Neural cell (in vitro differentiated cells): ENCODE measurements around the gene STAT5B. TPM values are rescaled to one million over a fixed set of nuclear protein-coding genes. Genes with fewer than 3 reads are reported as not detected.

Source experiments
- H2AFZ ChIP-seq: fragments of 200-600, 300-800 bp; sonication (generic), shearing (Covaris generic); 2 replicates; pipeline ENCODE4 v1.6.0; 2014; ENCODE audit warnings: low read depth, mild to moderate bottlenecking, antibody characterized with exemption, low read length, moderate library complexity
- H3F3A ChIP-seq: fragments of 200-600 bp; shearing (Covaris generic); 2 replicates; pipeline ENCODE4 v1.6.1; 2016; ENCODE audit warnings: mild to moderate bottlenecking, moderate library complexity, mixed read lengths, antibody characterized with exemption, low read length; ENCODE audit not compliant: insufficient read depth, poor library complexity, severe bottlenecking
- H3K27ac ChIP-seq: fragments of 200-600, 300-800 bp; sonication (generic), shearing (Covaris generic); 2 replicates; pipeline ENCODE4 v1.5.1; 2014; ENCODE audit warnings: mild to moderate bottlenecking, low read length, moderate library complexity
- H3K27me3 ChIP-seq: fragments of 300-800, 200-600 bp; sonication (generic), shearing (Covaris generic); 2 replicates; pipeline ENCODE4 v1.6.0; 2014; ENCODE audit warnings: mild to moderate bottlenecking, low read depth, low read length, moderate library complexity; ENCODE audit not compliant: insufficient read depth
- H3K36me3 ChIP-seq: fragments of 300-800, 200-600 bp; sonication (generic), shearing (Covaris generic); 2 replicates; pipeline ENCODE4 v1.5.1; 2014; ENCODE audit warnings: mild to moderate bottlenecking, antibody characterized with exemption, low read length, moderate library complexity; ENCODE audit not compliant: insufficient read depth
- H3K4me2 ChIP-seq: fragments of 300-800, 200-600 bp; sonication (generic), shearing (Covaris generic); 2 replicates; pipeline ENCODE4 v1.6.0; 2014; ENCODE audit warnings: mild to moderate bottlenecking, low read length
- H3K4me3 ChIP-seq: fragments of 300-800, 200-600 bp; sonication (generic), shearing (Covaris generic); 2 replicates; pipeline ENCODE4 v1.5.1; 2014; ENCODE audit warnings: mild to moderate bottlenecking, low read length, moderate library complexity
- H3K79me2 ChIP-seq: fragments of 200-600 bp; shearing (Covaris generic); replicated peaks from 2 replicates; pipeline ENCODE4 v1.6.0; 2014; ENCODE audit warnings: mild to moderate bottlenecking, low read length, moderate library complexity; ENCODE audit not compliant: insufficient read depth
- H3K9ac ChIP-seq: fragments of 300-800, 200-600 bp; sonication (generic), shearing (Covaris generic); 2 replicates; pipeline ENCODE4 v1.6.1; 2016; ENCODE audit warnings: mild to moderate bottlenecking, low read length, mixed read lengths
- H3K9me2 ChIP-seq: fragments of 200-600 bp; shearing (Covaris generic); 2 replicates; pipeline ENCODE4 v1.6.1; 2016; ENCODE audit warnings: mild to moderate bottlenecking, low read length, mixed read lengths; ENCODE audit not compliant: insufficient read depth
- H3K9me3 ChIP-seq: fragments of 200-600, 300-800 bp; sonication (generic), shearing (Covaris generic); 2 replicates; pipeline ENCODE4 v1.6.1; 2016; ENCODE audit warnings: mild to moderate bottlenecking, mixed run types, low read length, moderate library complexity, mixed read lengths
- H4K20me1 ChIP-seq: fragments of 200-600 bp; shearing (Covaris generic); 2 replicates; pipeline ENCODE4 v1.6.1; 2016; ENCODE audit warnings: mild to moderate bottlenecking, mixed run types; ENCODE audit not compliant: insufficient read depth
- EP300 ChIP-seq: fragments of 450-650 bp; conservative IDR thresholded peaks from 2 replicates; pipeline ENCODE4 v1.6.1; 2014; ENCODE audit warnings: antibody characterized with exemption, mild to moderate bottlenecking, moderate library complexity; ENCODE audit not compliant: poor library complexity, severe bottlenecking
- EZH2 ChIP-seq: fragments of 200-600, 300-800 bp; shearing (Covaris generic), sonication (generic); IDR thresholded peaks from 2 replicates; pipeline ENCODE4 v1.6.1; 2014; ENCODE audit warnings: antibody characterized with exemption, low read length, borderline replicate concordance, mild to moderate bottlenecking; ENCODE audit not compliant: insufficient read depth, poor library complexity, severe bottlenecking
- MXI1 ChIP-seq: fragments of 450-650 bp; conservative IDR thresholded peaks from 2 replicates; pipeline ENCODE4 v1.6.1; 2014; ENCODE audit warnings: antibody characterized with exemption, mild to moderate bottlenecking; ENCODE audit not compliant: poor library complexity, severe bottlenecking
- POLR2AphosphoS5 ChIP-seq: IDR thresholded peaks from 2 replicates; pipeline ENCODE4 v1.6.1; 2012
- RAD21 ChIP-seq: fragments of 450-650 bp; conservative IDR thresholded peaks from 2 replicates; pipeline ENCODE4 v1.6.1; 2014; ENCODE audit warnings: antibody characterized with exemption, mild to moderate bottlenecking, moderate library complexity
- SMC3 ChIP-seq: fragments of 450-650 bp; conservative IDR thresholded peaks from 2 replicates; pipeline ENCODE4 v1.6.1; 2014; ENCODE audit warnings: antibody characterized with exemption, mild to moderate bottlenecking, moderate library complexity; ENCODE audit not compliant: poor library complexity
- TAF1 ChIP-seq: IDR thresholded peaks from 2 replicates; pipeline ENCODE4 v1.6.1; 2012; ENCODE audit warnings: low read depth
- polyA plus RNA-seq: library from polyadenylated mRNA; depleted of rRNA; stranded (reverse); fragments of >200 nt; gene quantifications from 2 replicates; pipeline ENCODE4 v1.2.3, GENCODE V29; 2014
- TF ChIP-seq, protein P1 (sequence below): fragments of 450-650 bp; IDR thresholded peaks from 2 replicates; pipeline ENCODE4 v1.5.1; 2014; ENCODE audit warnings: antibody characterized with exemption, mild to moderate bottlenecking, moderate library complexity; ENCODE audit not compliant: poor library complexity, severe bottlenecking
- TF ChIP-seq, protein P2 (sequence below): IDR thresholded peaks from 2 replicates; pipeline ENCODE4 v1.6.1; 2012; ENCODE audit warnings: borderline replicate concordance

The STAT5B gene
- polyA plus RNA-seq, 1 donor from 2014 or later, result 47.4 TPM

DNA sequence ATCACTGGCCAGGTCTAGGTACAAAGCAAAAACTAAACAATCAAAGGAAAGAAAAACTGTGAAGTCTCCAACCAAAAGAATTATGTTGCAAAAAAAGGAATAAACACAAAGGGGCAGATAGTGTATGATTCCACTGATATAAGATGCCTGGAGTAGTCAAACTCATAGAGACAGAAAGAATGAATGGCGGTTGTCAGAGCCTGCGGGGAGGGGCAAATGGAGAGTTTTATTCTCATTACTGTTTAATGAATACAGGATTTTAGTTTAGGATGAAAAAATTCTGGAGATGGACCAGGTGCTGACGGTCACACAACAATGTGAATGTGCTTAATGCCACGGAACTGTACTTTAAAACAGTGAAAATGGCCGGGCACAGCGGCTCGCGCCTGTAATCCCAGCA lies 20.7 kb downstream of the STAT5B start:
- H4K20me1 ChIP-seq, result no peaks in the 10 kb centered on the region
- H3K79me2 ChIP-seq, result peaks cover 28% of the 10 kb centered on the region

DNA sequence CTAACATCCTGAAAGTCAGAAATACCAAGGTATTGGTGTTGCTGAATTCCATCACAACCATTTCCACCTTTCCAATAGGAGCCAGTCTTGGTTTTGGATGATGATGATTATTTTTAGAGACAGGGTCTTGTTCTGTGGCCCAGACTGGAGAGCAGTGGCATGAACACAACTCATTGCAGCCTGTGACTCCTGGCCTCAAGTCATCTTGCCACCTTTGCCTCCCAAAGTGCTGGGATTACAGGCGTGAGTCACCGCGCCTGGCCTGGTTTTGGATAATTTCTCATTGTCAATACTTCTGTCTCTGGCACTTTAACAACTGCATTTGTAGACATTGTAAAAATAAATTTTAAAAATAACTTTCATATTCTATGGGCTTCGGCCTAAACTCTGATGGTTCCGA lies 22.6 kb downstream of the STAT5B start:
- H3K9ac ChIP-seq, result no peak overlapping the region
- no peak for TF ChIP-seq TAF1
- TF ChIP-seq POLR2AphosphoS5, result no peak
- no peak for TF ChIP-seq MXI1
- no peak for TF ChIP-seq RAD21
- no peak for TF ChIP-seq EP300
- no peak for TF ChIP-seq EZH2
- TF ChIP-seq, protein P1, sequence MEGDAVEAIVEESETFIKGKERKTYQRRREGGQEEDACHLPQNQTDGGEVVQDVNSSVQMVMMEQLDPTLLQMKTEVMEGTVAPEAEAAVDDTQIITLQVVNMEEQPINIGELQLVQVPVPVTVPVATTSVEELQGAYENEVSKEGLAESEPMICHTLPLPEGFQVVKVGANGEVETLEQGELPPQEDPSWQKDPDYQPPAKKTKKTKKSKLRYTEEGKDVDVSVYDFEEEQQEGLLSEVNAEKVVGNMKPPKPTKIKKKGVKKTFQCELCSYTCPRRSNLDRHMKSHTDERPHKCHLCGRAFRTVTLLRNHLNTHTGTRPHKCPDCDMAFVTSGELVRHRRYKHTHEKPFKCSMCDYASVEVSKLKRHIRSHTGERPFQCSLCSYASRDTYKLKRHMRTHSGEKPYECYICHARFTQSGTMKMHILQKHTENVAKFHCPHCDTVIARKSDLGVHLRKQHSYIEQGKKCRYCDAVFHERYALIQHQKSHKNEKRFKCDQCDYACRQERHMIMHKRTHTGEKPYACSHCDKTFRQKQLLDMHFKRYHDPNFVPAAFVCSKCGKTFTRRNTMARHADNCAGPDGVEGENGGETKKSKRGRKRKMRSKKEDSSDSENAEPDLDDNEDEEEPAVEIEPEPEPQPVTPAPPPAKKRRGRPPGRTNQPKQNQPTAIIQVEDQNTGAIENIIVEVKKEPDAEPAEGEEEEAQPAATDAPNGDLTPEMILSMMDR, result no peak
- TF ChIP-seq, protein P2, sequence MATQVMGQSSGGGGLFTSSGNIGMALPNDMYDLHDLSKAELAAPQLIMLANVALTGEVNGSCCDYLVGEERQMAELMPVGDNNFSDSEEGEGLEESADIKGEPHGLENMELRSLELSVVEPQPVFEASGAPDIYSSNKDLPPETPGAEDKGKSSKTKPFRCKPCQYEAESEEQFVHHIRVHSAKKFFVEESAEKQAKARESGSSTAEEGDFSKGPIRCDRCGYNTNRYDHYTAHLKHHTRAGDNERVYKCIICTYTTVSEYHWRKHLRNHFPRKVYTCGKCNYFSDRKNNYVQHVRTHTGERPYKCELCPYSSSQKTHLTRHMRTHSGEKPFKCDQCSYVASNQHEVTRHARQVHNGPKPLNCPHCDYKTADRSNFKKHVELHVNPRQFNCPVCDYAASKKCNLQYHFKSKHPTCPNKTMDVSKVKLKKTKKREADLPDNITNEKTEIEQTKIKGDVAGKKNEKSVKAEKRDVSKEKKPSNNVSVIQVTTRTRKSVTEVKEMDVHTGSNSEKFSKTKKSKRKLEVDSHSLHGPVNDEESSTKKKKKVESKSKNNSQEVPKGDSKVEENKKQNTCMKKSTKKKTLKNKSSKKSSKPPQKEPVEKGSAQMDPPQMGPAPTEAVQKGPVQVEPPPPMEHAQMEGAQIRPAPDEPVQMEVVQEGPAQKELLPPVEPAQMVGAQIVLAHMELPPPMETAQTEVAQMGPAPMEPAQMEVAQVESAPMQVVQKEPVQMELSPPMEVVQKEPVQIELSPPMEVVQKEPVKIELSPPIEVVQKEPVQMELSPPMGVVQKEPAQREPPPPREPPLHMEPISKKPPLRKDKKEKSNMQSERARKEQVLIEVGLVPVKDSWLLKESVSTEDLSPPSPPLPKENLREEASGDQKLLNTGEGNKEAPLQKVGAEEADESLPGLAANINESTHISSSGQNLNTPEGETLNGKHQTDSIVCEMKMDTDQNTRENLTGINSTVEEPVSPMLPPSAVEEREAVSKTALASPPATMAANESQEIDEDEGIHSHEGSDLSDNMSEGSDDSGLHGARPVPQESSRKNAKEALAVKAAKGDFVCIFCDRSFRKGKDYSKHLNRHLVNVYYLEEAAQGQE, result no peak
- no peak for TF ChIP-seq SMC3
- H3K27me3 ChIP-seq, result no peaks in the 10 kb centered on the region
- H3K27ac ChIP-seq, result no peak overlapping the region
- no peak overlapping the region for H2AFZ ChIP-seq
- H4K20me1 ChIP-seq, result no peaks in the 10 kb centered on the region
- H3K4me3 ChIP-seq, result no peak overlapping the region
- no peaks in the 10 kb centered on the region for H3K36me3 ChIP-seq
- peaks cover 34% of the 10 kb centered on the region for H3K79me2 ChIP-seq
- H3F3A ChIP-seq, result no peaks in the 10 kb centered on the region
- no peak overlapping the region for H3K4me2 ChIP-seq
- no peaks in the 10 kb centered on the region for H3K9me2 ChIP-seq
- H3K9me3 ChIP-seq, result no peaks in the 10 kb centered on the region

More for the DNA sequence above, 20.7 kb downstream of the STAT5B start:
- no peaks in the 10 kb centered on the region for H3K9me3 ChIP-seq
- no peak overlapping the region for H3K27ac ChIP-seq
- no peaks in the 10 kb centered on the region for H3K27me3 ChIP-seq
- no peak overlapping the region for H3K4me3 ChIP-seq
- no peak overlapping the region for H3K9ac ChIP-seq
- H3K9me2 ChIP-seq, result no peaks in the 10 kb centered on the region
- TF ChIP-seq, protein P2, result no peak
- TF ChIP-seq EZH2 (no peak), RAD21 (no peak), EP300 (no peak), POLR2AphosphoS5 (no peak), SMC3 (no peak), TAF1 (no peak), MXI1 (no peak)
- TF ChIP-seq, protein P1, result no peak
- H3K4me2 ChIP-seq, result no peak overlapping the region
- no peaks in the 10 kb centered on the region for H3K36me3 ChIP-seq
- H3F3A ChIP-seq, result no peaks in the 10 kb centered on the region
- no peak overlapping the region for H2AFZ ChIP-seq
